HG03097 (cell line): ENCODE measurements around the gene RGP1.

ENCODE experiments used
- ATAC-seq: cut with Tn5 transposase; IDR thresholded peaks from one replicate; pipeline ENCODE4 v1.9.1; 2021; ENCODE audit not compliant: unreplicated experiment, low FRiP score

The RGP1 gene

GRCh38 chr9:35798658-35799374 lies 49.7 kb downstream of the RGP1 start:
- ATAC-seq, result no peak

- ATAC-seq, result no peak
These were observed 51.4 kb downstream of the RGP1 start for GRCh38 chr9:35800530-35800929.

GRCh38 chr9:35801328-35802128 lies 52.4 kb downstream of the RGP1 start:
- ATAC-seq, result no peak

- no peak for ATAC-seq
These were observed 57.0 kb downstream of the RGP1 start for GRCh38 chr9:35806101-35806500.
